HEK293 (cell line): ENCODE results near the gene RBM20.

Experiments used
- BCL11B ChIP-seq: fragments of 450-650 bp; formaldehyde crosslinking; IDR thresholded peaks from 2 replicates; pipeline ENCODE4 v1.5.1; 2016; ENCODE audit warnings: low read depth, missing biosample characterization, missing genetic modification characterization
- IKZF3 ChIP-seq: fragments of 450-650 bp; IDR thresholded peaks from 2 replicates; pipeline ENCODE4 v1.5.0; 2018; ENCODE audit warnings: missing biosample characterization, mild to moderate bottlenecking, missing genetic modification characterization, moderate library complexity
- KLF16 ChIP-seq: fragments of 450-650 bp; formaldehyde crosslinking; IDR thresholded peaks from 2 replicates; pipeline ENCODE4 v1.5.1; 2017; ENCODE audit warnings: missing biosample characterization, missing genetic modification characterization
- KLF8 ChIP-seq: fragments of 450-650 bp; formaldehyde crosslinking; IDR thresholded peaks from 2 replicates; pipeline ENCODE4 v1.5.1; 2016; ENCODE audit warnings: missing biosample characterization, missing genetic modification characterization
- TCF7L2 ChIP-seq: IDR thresholded peaks from 2 replicates; pipeline ENCODE4 v1.6.1; 2011; ENCODE audit warnings: low read depth, mild to moderate bottlenecking, inconsistent platforms, low read length, moderate library complexity, borderline replicate concordance
- TRIM28 ChIP-seq: IDR thresholded peaks from 2 replicates; pipeline ENCODE4 v1.6.1; 2011; ENCODE audit warnings: low read length, control low read depth, borderline replicate concordance
- WT1 ChIP-seq: fragments of 450-650 bp; formaldehyde crosslinking; IDR thresholded peaks from 2 replicates; pipeline ENCODE4 v1.5.1; 2016; ENCODE audit warnings: missing biosample characterization, missing genetic modification characterization
- ZNF112 ChIP-seq: fragments of 450-650 bp; formaldehyde crosslinking; IDR thresholded peaks from 2 replicates; pipeline ENCODE4 v1.5.0; 2017; ENCODE audit warnings: missing biosample characterization, missing genetic modification characterization
- ZNF121 ChIP-seq: fragments of 450-650 bp; formaldehyde crosslinking; IDR thresholded peaks from 2 replicates; pipeline ENCODE4 v1.5.1; 2016; ENCODE audit warnings: missing biosample characterization, missing genetic modification characterization
- ZNF132 ChIP-seq: fragments of 450-650 bp; formaldehyde crosslinking; IDR thresholded peaks from 2 replicates; pipeline ENCODE4 v1.5.1; 2017; ENCODE audit warnings: missing biosample characterization, missing genetic modification characterization, borderline replicate concordance
- ZNF140 ChIP-seq: fragments of 450-650 bp; formaldehyde crosslinking; IDR thresholded peaks from 2 replicates; pipeline ENCODE4 v1.5.1; 2016; ENCODE audit warnings: missing biosample characterization, missing genetic modification characterization
- ZNF157 ChIP-seq: fragments of 450-650 bp; formaldehyde crosslinking; IDR thresholded peaks from 2 replicates; pipeline ENCODE4 v1.5.1; 2016; ENCODE audit warnings: missing biosample characterization, missing genetic modification characterization
- ZNF266 ChIP-seq: fragments of 450-650 bp; formaldehyde crosslinking; IDR thresholded peaks from 2 replicates; pipeline ENCODE4 v1.5.1; 2016; ENCODE audit warnings: missing biosample characterization, missing genetic modification characterization, low read depth
- ZNF302 ChIP-seq: fragments of 450-650 bp; formaldehyde crosslinking; IDR thresholded peaks from 2 replicates; pipeline ENCODE4 v1.5.1; 2016; ENCODE audit warnings: missing biosample characterization, missing genetic modification characterization, low read depth
- ZNF341 ChIP-seq: fragments of 450-650 bp; formaldehyde crosslinking; IDR thresholded peaks from 2 replicates; pipeline ENCODE4; 2016; ENCODE audit warnings: low read depth, missing biosample characterization, missing genetic modification characterization
- ZNF350 ChIP-seq: fragments of 450-650 bp; formaldehyde crosslinking; IDR thresholded peaks from 2 replicates; pipeline ENCODE4 v1.5.0; 2017; ENCODE audit warnings: missing biosample characterization, mild to moderate bottlenecking, missing genetic modification characterization
- ZNF37A ChIP-seq: fragments of 450-650 bp; IDR thresholded peaks from 2 replicates; pipeline ENCODE4 v1.5.1; 2018; ENCODE audit warnings: missing biosample characterization, missing genetic modification characterization
- ZNF404 ChIP-seq: fragments of 450-650 bp; formaldehyde crosslinking; IDR thresholded peaks from 2 replicates; pipeline ENCODE4 v1.5.1; 2017; ENCODE audit warnings: missing biosample characterization, missing genetic modification characterization
- ZNF433 ChIP-seq: fragments of 450-650 bp; formaldehyde crosslinking; IDR thresholded peaks from 2 replicates; pipeline ENCODE4 v1.5.1; 2016; ENCODE audit warnings: missing biosample characterization, missing genetic modification characterization, low read depth
- ZNF48 ChIP-seq: fragments of 450-650 bp; formaldehyde crosslinking; IDR thresholded peaks from 2 replicates; pipeline ENCODE4 v1.5.1; 2016; ENCODE audit warnings: missing biosample characterization, missing genetic modification characterization
- ZNF501 ChIP-seq: fragments of 450-650 bp; formaldehyde crosslinking; IDR thresholded peaks from 2 replicates; pipeline ENCODE4 v1.5.1; 2016; ENCODE audit warnings: missing biosample characterization, missing genetic modification characterization
- ZNF530 ChIP-seq: fragments of 450-650 bp; formaldehyde crosslinking; IDR thresholded peaks from 2 replicates; pipeline ENCODE4 v1.5.1; 2016; ENCODE audit warnings: low read depth, missing biosample characterization, missing genetic modification characterization
- ZNF549 ChIP-seq: fragments of 450-650 bp; IDR thresholded peaks from 2 replicates; pipeline ENCODE4 v1.5.1; 2018; ENCODE audit warnings: missing biosample characterization, missing genetic modification characterization, mild to moderate bottlenecking, inconsistent platforms, moderate library complexity
- ZNF561 ChIP-seq: fragments of 450-650 bp; IDR thresholded peaks from 2 replicates; pipeline ENCODE4 v1.5.1; 2018; ENCODE audit warnings: missing biosample characterization, missing genetic modification characterization, borderline replicate concordance
- ZNF629 ChIP-seq: fragments of 450-650 bp; formaldehyde crosslinking; IDR thresholded peaks from 2 replicates; pipeline ENCODE4 v1.5.1; 2017; ENCODE audit warnings: missing biosample characterization, missing genetic modification characterization
- ZNF677 ChIP-seq: fragments of 450-650 bp; IDR thresholded peaks from 2 replicates; pipeline ENCODE4 v1.5.0; 2018; ENCODE audit warnings: missing biosample characterization, mild to moderate bottlenecking, missing genetic modification characterization, moderate library complexity
- ZNF791 ChIP-seq: fragments of 450-650 bp; formaldehyde crosslinking; IDR thresholded peaks from 2 replicates; pipeline ENCODE4 v1.5.1; 2016; ENCODE audit warnings: missing biosample characterization, missing genetic modification characterization
- ZNF837 ChIP-seq: fragments of 450-650 bp; formaldehyde crosslinking; IDR thresholded peaks from 2 replicates; pipeline ENCODE4 v1.5.1; 2016; ENCODE audit warnings: missing biosample characterization, missing genetic modification characterization
- TF ChIP-seq, protein P1 (sequence below): fragments of 450-650 bp; formaldehyde crosslinking; conservative IDR thresholded peaks from 2 replicates; pipeline ENCODE4 v1.5.1; 2016; ENCODE audit warnings: low read depth, missing biosample characterization, missing genetic modification characterization
- TF ChIP-seq, protein P2 (sequence below): fragments of 450-650 bp; formaldehyde crosslinking; IDR thresholded peaks from 2 replicates; pipeline ENCODE4 v1.5.1; 2017; ENCODE audit warnings: missing biosample characterization, missing genetic modification characterization
- TF ChIP-seq, protein P3 (sequence below): fragments of 450-650 bp; formaldehyde crosslinking; IDR thresholded peaks from 2 replicates; pipeline ENCODE4 v1.5.1; 2017; ENCODE audit warnings: missing biosample characterization, missing genetic modification characterization
- TF ChIP-seq, protein P4 (sequence below): fragments of 450-650 bp; formaldehyde crosslinking; IDR thresholded peaks from 2 replicates; pipeline ENCODE4 v1.5.1; 2016; ENCODE audit warnings: missing biosample characterization, missing genetic modification characterization, borderline replicate concordance

The RBM20 gene

DNA sequence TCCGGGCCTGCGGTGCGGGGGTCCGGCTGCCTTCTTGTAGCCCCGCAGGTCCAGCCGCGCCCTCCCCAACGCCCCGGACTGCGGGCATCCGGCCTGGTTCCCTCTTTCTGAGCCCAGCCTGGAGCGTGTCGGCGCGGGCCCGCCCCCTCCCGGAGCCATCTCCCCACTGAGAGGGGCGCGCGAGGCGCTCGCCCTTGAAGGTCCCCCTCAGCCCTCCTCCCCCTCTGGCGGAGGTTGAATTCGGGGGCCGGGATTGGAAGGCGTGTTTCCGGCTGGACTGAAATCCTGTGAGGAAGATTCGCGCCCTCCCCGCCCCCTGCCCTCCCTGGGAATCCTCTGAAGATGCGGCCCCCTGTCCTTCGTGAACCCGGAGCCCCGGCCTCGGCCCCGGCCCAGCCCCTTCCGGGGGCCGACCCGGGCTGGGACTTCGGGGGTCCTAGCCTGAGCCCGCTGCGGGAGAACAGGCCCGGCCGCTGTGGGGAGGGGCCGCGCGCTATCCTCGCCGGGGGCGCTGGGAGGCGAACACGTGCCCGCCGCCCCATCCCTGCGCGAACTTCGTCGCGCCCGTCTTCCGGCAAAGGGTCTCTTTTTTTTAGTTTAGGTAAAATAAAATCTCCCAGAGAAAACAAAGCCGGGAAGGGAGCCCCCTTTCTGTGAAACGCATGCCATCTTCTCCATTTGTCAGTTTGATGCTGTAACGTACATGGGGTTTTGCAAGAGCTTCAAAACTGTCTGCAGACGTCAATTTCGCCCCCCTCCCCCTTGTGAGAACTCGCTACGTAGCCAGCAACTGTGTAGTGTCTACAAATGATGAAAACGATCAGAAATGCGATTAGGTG, 228.2 kb downstream of the RBM20 start (continued):
- TF ChIP-seq, protein P1, sequence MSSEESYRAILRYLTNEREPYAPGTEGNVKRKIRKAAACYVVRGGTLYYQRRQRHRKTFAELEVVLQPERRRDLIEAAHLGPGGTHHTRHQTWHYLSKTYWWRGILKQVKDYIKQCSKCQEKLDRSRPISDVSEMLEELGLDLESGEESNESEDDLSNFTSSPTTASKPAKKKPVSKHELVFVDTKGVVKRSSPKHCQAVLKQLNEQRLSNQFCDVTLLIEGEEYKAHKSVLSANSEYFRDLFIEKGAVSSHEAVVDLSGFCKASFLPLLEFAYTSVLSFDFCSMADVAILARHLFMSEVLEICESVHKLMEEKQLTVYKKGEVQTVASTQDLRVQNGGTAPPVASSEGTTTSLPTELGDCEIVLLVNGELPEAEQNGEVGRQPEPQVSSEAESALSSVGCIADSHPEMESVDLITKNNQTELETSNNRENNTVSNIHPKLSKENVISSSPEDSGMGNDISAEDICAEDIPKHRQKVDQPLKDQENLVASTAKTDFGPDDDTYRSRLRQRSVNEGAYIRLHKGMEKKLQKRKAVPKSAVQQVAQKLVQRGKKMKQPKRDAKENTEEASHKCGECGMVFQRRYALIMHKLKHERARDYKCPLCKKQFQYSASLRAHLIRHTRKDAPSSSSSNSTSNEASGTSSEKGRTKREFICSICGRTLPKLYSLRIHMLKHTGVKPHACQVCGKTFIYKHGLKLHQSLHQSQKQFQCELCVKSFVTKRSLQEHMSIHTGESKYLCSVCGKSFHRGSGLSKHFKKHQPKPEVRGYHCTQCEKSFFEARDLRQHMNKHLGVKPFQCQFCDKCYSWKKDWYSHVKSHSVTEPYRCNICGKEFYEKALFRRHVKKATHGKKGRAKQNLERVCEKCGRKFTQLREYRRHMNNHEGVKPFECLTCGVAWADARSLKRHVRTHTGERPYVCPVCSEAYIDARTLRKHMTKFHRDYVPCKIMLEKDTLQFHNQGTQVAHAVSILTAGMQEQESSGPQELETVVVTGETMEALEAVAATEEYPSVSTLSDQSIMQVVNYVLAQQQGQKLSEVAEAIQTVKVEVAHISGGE (tag by site-specific recombination) = peak; percentile 95
- TF ChIP-seq, protein P2, sequence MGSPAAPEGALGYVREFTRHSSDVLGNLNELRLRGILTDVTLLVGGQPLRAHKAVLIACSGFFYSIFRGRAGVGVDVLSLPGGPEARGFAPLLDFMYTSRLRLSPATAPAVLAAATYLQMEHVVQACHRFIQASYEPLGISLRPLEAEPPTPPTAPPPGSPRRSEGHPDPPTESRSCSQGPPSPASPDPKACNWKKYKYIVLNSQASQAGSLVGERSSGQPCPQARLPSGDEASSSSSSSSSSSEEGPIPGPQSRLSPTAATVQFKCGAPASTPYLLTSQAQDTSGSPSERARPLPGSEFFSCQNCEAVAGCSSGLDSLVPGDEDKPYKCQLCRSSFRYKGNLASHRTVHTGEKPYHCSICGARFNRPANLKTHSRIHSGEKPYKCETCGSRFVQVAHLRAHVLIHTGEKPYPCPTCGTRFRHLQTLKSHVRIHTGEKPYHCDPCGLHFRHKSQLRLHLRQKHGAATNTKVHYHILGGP = no peak
- no peak for TF ChIP-seq ZNF549
- no peak for TF ChIP-seq ZNF837 (tag by site-specific recombination)
- TF ChIP-seq ZNF132 (tag by site-specific recombination) = no peak
- TF ChIP-seq TRIM28 = no peak
- no peak for TF ChIP-seq TCF7L2
- no peak for TF ChIP-seq ZNF112
- TF ChIP-seq ZNF629 (tag by site-specific recombination) = no peak; the same call in 1 of the 2 replicates
- TF ChIP-seq ZNF121 (tag by site-specific recombination) = no peak
- TF ChIP-seq ZNF677 (tag by site-specific recombination) = no peak
- TF ChIP-seq ZNF157 (tag by site-specific recombination) = no peak
- TF ChIP-seq ZNF791 (tag by site-specific recombination) = no peak
- TF ChIP-seq, protein P3, sequence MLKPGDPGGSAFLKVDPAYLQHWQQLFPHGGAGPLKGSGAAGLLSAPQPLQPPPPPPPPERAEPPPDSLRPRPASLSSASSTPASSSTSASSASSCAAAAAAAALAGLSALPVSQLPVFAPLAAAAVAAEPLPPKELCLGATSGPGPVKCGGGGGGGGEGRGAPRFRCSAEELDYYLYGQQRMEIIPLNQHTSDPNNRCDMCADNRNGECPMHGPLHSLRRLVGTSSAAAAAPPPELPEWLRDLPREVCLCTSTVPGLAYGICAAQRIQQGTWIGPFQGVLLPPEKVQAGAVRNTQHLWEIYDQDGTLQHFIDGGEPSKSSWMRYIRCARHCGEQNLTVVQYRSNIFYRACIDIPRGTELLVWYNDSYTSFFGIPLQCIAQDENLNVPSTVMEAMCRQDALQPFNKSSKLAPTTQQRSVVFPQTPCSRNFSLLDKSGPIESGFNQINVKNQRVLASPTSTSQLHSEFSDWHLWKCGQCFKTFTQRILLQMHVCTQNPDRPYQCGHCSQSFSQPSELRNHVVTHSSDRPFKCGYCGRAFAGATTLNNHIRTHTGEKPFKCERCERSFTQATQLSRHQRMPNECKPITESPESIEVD (tag by site-specific recombination) = no peak
- TF ChIP-seq ZNF561 (tag by site-specific recombination) = peak; percentile 86; the same call in 1 of the 2 replicates
- TF ChIP-seq KLF16 (tag by site-specific recombination) = peak; percentile 93; the same call in 1 of the 2 replicates
- TF ChIP-seq ZNF341 (tag by site-specific recombination) = peak; percentile 26
- TF ChIP-seq ZNF433 (tag by site-specific recombination) = no peak
- no peak for TF ChIP-seq ZNF266 (tag by site-specific recombination)
- TF ChIP-seq BCL11B (tag by site-specific recombination) = no peak
- TF ChIP-seq, protein P4, sequence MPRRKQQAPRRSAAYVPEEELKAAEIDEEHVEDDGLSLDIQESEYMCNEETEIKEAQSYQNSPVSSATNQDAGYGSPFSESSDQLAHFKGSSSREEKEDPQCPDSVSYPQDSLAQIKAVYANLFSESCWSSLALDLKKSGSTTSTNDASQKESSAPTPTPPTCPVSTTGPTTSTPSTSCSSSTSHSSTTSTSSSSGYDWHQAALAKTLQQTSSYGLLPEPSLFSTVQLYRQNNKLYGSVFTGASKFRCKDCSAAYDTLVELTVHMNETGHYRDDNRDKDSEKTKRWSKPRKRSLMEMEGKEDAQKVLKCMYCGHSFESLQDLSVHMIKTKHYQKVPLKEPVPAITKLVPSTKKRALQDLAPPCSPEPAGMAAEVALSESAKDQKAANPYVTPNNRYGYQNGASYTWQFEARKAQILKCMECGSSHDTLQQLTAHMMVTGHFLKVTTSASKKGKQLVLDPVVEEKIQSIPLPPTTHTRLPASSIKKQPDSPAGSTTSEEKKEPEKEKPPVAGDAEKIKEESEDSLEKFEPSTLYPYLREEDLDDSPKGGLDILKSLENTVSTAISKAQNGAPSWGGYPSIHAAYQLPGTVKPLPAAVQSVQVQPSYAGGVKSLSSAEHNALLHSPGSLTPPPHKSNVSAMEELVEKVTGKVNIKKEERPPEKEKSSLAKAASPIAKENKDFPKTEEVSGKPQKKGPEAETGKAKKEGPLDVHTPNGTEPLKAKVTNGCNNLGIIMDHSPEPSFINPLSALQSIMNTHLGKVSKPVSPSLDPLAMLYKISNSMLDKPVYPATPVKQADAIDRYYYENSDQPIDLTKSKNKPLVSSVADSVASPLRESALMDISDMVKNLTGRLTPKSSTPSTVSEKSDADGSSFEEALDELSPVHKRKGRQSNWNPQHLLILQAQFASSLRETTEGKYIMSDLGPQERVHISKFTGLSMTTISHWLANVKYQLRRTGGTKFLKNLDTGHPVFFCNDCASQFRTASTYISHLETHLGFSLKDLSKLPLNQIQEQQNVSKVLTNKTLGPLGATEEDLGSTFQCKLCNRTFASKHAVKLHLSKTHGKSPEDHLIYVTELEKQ (tag by site-specific recombination) = no peak
- no peak for TF ChIP-seq WT1 (tag by site-specific recombination)
- TF ChIP-seq ZNF302 (tag by site-specific recombination) = no peak
- TF ChIP-seq ZNF501 = peak; percentile 69; the same call in 1 of the 2 replicates
- TF ChIP-seq ZNF404 (tag by site-specific recombination) = no peak
- no peak for TF ChIP-seq ZNF140 (tag by site-specific recombination)
- no peak for TF ChIP-seq ZNF350 (tag by site-specific recombination)
- no peak for TF ChIP-seq ZNF530 (tag by site-specific recombination)
- TF ChIP-seq KLF8 = peak; percentile 58; the same call in 1 of the 2 replicates
- peak; percentile 91 for TF ChIP-seq IKZF3
- no peak for TF ChIP-seq ZNF37A (tag by site-specific recombination)
- no peak for TF ChIP-seq ZNF48 (tag by site-specific recombination)
